GM12874 (cell line): ENCODE data around the gene MERTK.

ENCODE experiments used
- CTCF ChIP-seq: IDR thresholded peaks from 2 replicates; pipeline ENCODE4 v1.5.1; 2011; ENCODE audit warnings: low read depth, mild to moderate bottlenecking, control low read depth, low read length, moderate library complexity; ENCODE audit not compliant: insufficient read depth

The MERTK gene

GRCh38 chr2:112000399-112001135, 102.2 kb downstream of the MERTK start:
- no peak for TF ChIP-seq CTCF

- TF ChIP-seq CTCF, result no peak
Measured at GRCh38 chr2:112001136-112001715, 102.8 kb downstream of the MERTK start.

- TF ChIP-seq CTCF, result no peak
Measured at GRCh38 chr2:112001942-112002341, 103.5 kb downstream of the MERTK start.

GRCh38 chr2:112003576-112004252, 105.3 kb downstream of the MERTK start:
- no peak for TF ChIP-seq CTCF

- TF ChIP-seq CTCF, result no peak
Measured at GRCh38 chr2:112004253-112004645, 105.8 kb downstream of the MERTK start.

GRCh38 chr2:112005406-112006075, 107.1 kb downstream of the MERTK start:
- no peak for TF ChIP-seq CTCF

- TF ChIP-seq CTCF, result no peak
Measured at GRCh38 chr2:112006076-112006410, 107.6 kb downstream of the MERTK start.
